IPS-18a (cell line): ENCODE data around the gene TAF4B.
"Not testable (repeated sequence)": the region's sequence is repeated elsewhere in the genome, so short reads cannot be mapped to it uniquely, and the experiment has no call there.

Experiments
- H3K27ac ChIP-seq: one replicate; pipeline ENCODE4 v1.5.1; 2013; ENCODE audit warnings: low read length
- H3K27me3 ChIP-seq: one replicate; pipeline ENCODE4 v1.6.1; 2013; ENCODE audit warnings: mild to moderate bottlenecking, low read length; ENCODE audit not compliant: control insufficient read depth, insufficient read depth
- H3K36me3 ChIP-seq: one replicate; pipeline ENCODE4 v1.6.1; 2013; ENCODE audit warnings: low read depth, low read length; ENCODE audit not compliant: control insufficient read depth
- H3K4me1 ChIP-seq: one replicate; pipeline ENCODE4 v1.6.1; 2013; ENCODE audit warnings: low read depth, low read length; ENCODE audit not compliant: control insufficient read depth
- H3K4me3 ChIP-seq: one replicate; pipeline ENCODE4 v1.5.1; 2013; ENCODE audit warnings: low read length
- H3K9ac ChIP-seq: one replicate; pipeline ENCODE4 v1.6.1; 2013; ENCODE audit warnings: mild to moderate bottlenecking, low read length, moderate library complexity
- H3K9me3 ChIP-seq: one replicate; pipeline ENCODE4 v1.6.1; 2013; ENCODE audit warnings: low read depth, low read length; ENCODE audit not compliant: control insufficient read depth

The TAF4B gene

GRCh38 chr18:26208977-26209376 lies 17.3 kb upstream of the TAF4B start:
- no peak overlapping the region for H3K4me3 ChIP-seq
- no peaks in the 10 kb centered on the region for H3K36me3 ChIP-seq
- H3K9me3 ChIP-seq = no peaks in the 10 kb centered on the region
- H3K9ac ChIP-seq = no peak overlapping the region
- no peak overlapping the region for H3K27ac ChIP-seq
- H3K4me1 ChIP-seq = no peaks in the 10 kb centered on the region
- no peaks in the 10 kb centered on the region for H3K27me3 ChIP-seq

- no peaks in the 10 kb centered on the region for H3K36me3 ChIP-seq
- H3K27me3 ChIP-seq = no peaks in the 10 kb centered on the region
Measured at GRCh38 chr18:26210147-26210546, 16.1 kb upstream of the TAF4B start.

GRCh38 chr18:26215247-26215970 lies 10.8 kb upstream of the TAF4B start:
- Histone ChIP-seq H3K9me3 (no peaks in the 10 kb centered on the region), H3K4me3 (no peak overlapping the region), H3K9ac (no peak overlapping the region), H3K4me1 (no peaks in the 10 kb centered on the region), H3K27me3 (no peaks in the 10 kb centered on the region), H3K36me3 (no peaks in the 10 kb centered on the region), H3K27ac (no peak overlapping the region)

More at GRCh38 chr18:26210147-26210546, 16.1 kb upstream of the TAF4B start:
- no peaks in the 10 kb centered on the region for H3K4me1 ChIP-seq
- no peak overlapping the region for H3K9ac ChIP-seq
- no peak overlapping the region for H3K27ac ChIP-seq
- H3K4me3 ChIP-seq = no peak overlapping the region
- no peaks in the 10 kb centered on the region for H3K9me3 ChIP-seq

DNA sequence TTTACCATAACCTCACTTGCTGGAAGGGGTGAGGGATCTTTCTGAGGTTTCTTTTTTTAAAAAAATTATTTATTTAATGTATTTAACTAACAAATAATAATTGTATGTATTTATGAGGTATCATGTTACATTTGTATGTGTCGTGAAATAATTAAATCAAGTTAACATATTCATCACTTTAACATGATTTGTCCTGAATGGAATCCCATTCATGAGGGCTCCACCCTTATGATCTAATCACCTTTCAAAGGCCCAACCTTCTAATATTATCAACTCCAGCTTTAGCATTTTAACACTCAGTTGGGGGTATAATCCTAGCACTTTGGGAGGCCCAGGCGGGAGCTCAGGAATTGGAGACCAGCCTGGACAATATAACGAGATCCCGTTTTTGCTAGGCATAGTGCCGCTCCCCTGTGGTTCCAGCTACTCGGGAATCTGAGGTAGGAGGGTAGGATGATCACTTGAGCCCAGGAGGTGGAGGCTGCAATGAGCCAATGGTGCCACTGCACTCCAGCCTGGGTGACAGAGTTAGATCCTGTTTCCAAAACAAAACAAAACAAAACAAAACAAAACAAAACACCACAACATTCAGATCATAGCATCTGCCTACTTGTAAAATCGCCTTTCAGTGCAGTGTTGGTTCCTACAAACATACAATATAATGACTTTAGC lies 1.1 kb upstream of the TAF4B start:
- H3K9me3 ChIP-seq = no peaks in the 10 kb centered on the region
- H3K4me3 ChIP-seq = no peak overlapping the region
- no peak overlapping the region for H3K27ac ChIP-seq
- no peak overlapping the region for H3K9ac ChIP-seq
- peaks cover 21% of the 10 kb centered on the region for H3K4me1 ChIP-seq
- no peaks in the 10 kb centered on the region for H3K36me3 ChIP-seq
- peaks cover 12% of the 10 kb centered on the region for H3K27me3 ChIP-seq

DNA sequence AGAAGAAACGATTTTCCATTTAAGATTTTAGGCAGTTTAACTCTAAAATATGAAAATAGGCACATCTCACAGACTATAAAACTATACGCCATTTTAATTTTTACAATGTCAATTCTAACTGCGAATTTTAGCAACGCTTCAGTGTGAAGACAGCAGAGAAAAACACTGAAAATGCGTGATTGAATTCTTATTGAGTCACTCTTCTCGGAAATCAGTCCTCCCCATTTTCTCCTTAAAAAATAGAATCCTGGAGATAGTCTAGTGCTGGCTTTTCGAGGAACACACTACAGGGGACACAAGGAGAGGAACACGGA lies 373 bp upstream of the TAF4B start:
- Histone ChIP-seq H3K4me3 (peak overlapping the region; percentile 88), H3K27ac (no peak overlapping the region), H3K27me3 (peaks cover 12% of the 10 kb centered on the region), H3K36me3 (no peaks in the 10 kb centered on the region), H3K9me3 (no peaks in the 10 kb centered on the region), H3K9ac (peak overlapping the region; percentile 74), H3K4me1 (peaks cover 25% of the 10 kb centered on the region)

GRCh38 chr18:26227051-26227670 lies 916 bp downstream of the TAF4B start:
- Histone ChIP-seq H3K27me3 (peaks cover 12% of the 10 kb centered on the region), H3K4me1 (peaks cover 25% of the 10 kb centered on the region), H3K4me3 (peak overlapping the region; percentile 88), H3K9me3 (no peaks in the 10 kb centered on the region), H3K36me3 (no peaks in the 10 kb centered on the region), H3K27ac (no peak overlapping the region), H3K9ac (peak overlapping the region; percentile 74)

GRCh38 chr18:26228562-26229260 lies 2.5 kb downstream of the TAF4B start:
- Histone ChIP-seq H3K27ac (no peak overlapping the region), H3K27me3 (peaks cover 12% of the 10 kb centered on the region), H3K4me1 (peaks cover 35% of the 10 kb centered on the region), H3K36me3 (no peaks in the 10 kb centered on the region), H3K9me3 (no peaks in the 10 kb centered on the region), H3K4me3 (no peak overlapping the region), H3K9ac (no peak overlapping the region)

- Histone ChIP-seq H3K4me3 (no peak overlapping the region), H3K27me3 (peaks cover 12% of the 10 kb centered on the region), H3K9ac (no peak overlapping the region), H3K4me1 (peaks cover 47% of the 10 kb centered on the region), H3K36me3 (no peaks in the 10 kb centered on the region), H3K9me3 (no peaks in the 10 kb centered on the region), H3K27ac (no peak overlapping the region)
Measured at GRCh38 chr18:26230497-26230896, 4.3 kb downstream of the TAF4B start.

GRCh38 chr18:26233208-26233607 lies 7.0 kb downstream of the TAF4B start:
- Histone ChIP-seq H3K27ac (no peak overlapping the region), H3K9ac (no peak overlapping the region), H3K9me3 (no peaks in the 10 kb centered on the region), H3K27me3 (no peaks in the 10 kb centered on the region), H3K4me1 (peaks cover 50% of the 10 kb centered on the region), H3K36me3 (no peaks in the 10 kb centered on the region), H3K4me3 (peak overlapping the region; percentile 11)

DNA sequence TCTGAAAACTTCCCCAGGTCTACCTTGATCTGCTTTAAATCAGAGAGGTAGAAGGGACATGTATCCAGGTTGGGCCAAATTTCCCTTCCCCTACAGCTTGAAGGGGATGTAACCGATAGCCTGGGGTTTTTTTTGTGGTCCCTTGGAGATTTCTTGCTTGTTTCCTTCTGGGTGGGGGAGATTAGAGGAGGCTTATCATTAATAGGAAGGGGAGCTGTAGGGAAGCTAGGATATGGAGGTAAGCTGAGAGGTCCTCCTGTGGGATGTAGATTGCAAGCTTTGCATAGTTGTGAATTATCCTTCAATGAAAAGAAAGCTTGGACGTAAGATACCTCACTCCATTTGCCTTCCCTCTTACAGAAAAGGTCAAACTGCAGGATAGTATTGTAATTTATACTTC lies 11.1 kb downstream of the TAF4B start:
- H3K4me1 ChIP-seq = peaks cover 39% of the 10 kb centered on the region
- not testable (repeated sequence) for H3K9me3 ChIP-seq, H3K4me3 ChIP-seq, H3K27ac ChIP-seq, H3K9ac ChIP-seq, H3K27me3 ChIP-seq, H3K36me3 ChIP-seq

DNA sequence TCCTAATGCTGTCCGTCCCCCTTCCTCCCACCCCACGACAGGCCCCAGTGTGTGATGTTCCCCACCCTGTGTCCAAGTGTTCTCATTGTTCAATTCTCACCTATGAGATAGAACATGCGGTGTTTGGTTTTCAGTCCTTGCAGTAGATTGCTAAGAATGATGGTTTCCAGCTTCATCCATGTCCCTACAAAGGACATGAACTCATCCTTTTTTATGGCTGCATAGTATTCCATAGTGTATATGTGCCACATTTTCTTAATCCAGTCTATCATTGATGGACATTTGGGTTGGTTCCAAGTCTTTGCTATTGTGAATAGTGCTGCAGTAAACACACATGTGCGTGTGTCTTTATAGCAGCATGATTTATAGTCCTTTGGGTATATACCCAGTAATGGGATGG lies 12.5 kb downstream of the TAF4B start:
- not testable (repeated sequence) for H3K27ac ChIP-seq, H3K4me3 ChIP-seq, H3K9ac ChIP-seq

More for the DNA sequence above, 12.5 kb downstream of the TAF4B start:
- not testable (repeated sequence) for H3K27me3 ChIP-seq, H3K36me3 ChIP-seq, H3K9me3 ChIP-seq
- H3K4me1 ChIP-seq = peaks cover 28% of the 10 kb centered on the region
